Suprapubic skin (tissue), 4 donors: ENCODE data around the gene LSM14A. TPM values are rescaled to one million over a fixed set of nuclear protein-coding genes. Genes with fewer than 3 reads are reported as not detected.

Source experiments
- DNase-seq, 2 donors: peaks; one replicate each; pipeline ENCODE4 v3.0.0-alpha.2; 2019; ENCODE audit warnings: low spot score in 2 of 2
- H3K27ac ChIP-seq: fragments of 200-600 bp; sonication (generic); one replicate; pipeline ENCODE4 v1.5.1; 2019
- H3K27me3 ChIP-seq: fragments of 200-600 bp; sonication (generic); one replicate; pipeline ENCODE4 v1.5.1; 2019
- H3K36me3 ChIP-seq: fragments of 200-600 bp; sonication (generic); one replicate; pipeline ENCODE4 v1.5.1; 2019
- H3K4me1 ChIP-seq: fragments of 200-600 bp; sonication (generic); one replicate; pipeline ENCODE4 v1.5.1; 2019
- H3K4me3 ChIP-seq: fragments of 200-600 bp; sonication (generic); one replicate; pipeline ENCODE4 v1.5.1; 2019; ENCODE audit warnings: mild to moderate bottlenecking
- H3K9me3 ChIP-seq: fragments of 200-600 bp; sonication (generic); one replicate; pipeline ENCODE4 v1.5.1; 2019
- CTCF ChIP-seq, 2 donors: fragments of 200-600 bp in 1 of 2; fragments of 450-650 bp in 1 of 2; sonication (generic) in 1 of 2; IDR thresholded peaks; one replicate each; pipeline ENCODE4 v1.5.1; 2016 to 2019; ENCODE audit warnings: antibody characterized with exemption in 2 of 2, mild to moderate bottlenecking in 1 of 2, moderate library complexity in 1 of 2
- EP300 ChIP-seq: sonication (generic); formaldehyde crosslinking; IDR thresholded peaks from one replicate; pipeline ENCODE4 v1.6.1; 2017; ENCODE audit warnings: antibody characterized with exemption
- POLR2A ChIP-seq, 2 donors: fragments of 450-650 bp; IDR thresholded peaks; one replicate each; pipeline ENCODE4 v1.6.1; 2017; ENCODE audit warnings: antibody characterized with exemption in 2 of 2, mild to moderate bottlenecking in 2 of 2, moderate library complexity in 2 of 2
- POLR2AphosphoS5 ChIP-seq, 3 donors: sonication (generic); formaldehyde crosslinking; IDR thresholded peaks; one replicate each; pipeline ENCODE4 v1.6.1; 2017; ENCODE audit warnings: antibody characterized with exemption in 3 of 3
- WGBS: methylation state at CpG from one replicate; pipeline ENCODE4 v1.1.5; 2018; 5-methylcytosine and 5-hydroxymethylcytosine counted together
- total RNA-seq, 4 donors: library from RNA; depleted of rRNA; stranded (reverse); fragments of >200 nt; gene quantifications; one replicate each; pipeline ENCODE4 v1.1.0, GENCODE V29; 2016

LSM14A gene
- total RNA-seq, 4 donors from 2014 or later: 107 to 156 (median 116) TPM

GRCh38 chr19:34256835-34257558, 84.7 kb downstream of the LSM14A start:
- Histone ChIP-seq H3K36me3 (no peaks in the 10 kb centered on the region), H3K9me3 (no peaks in the 10 kb centered on the region), H3K4me1 (peaks cover 25% of the 10 kb centered on the region), H3K27me3 (no peaks in the 10 kb centered on the region), H3K27ac (no peak overlapping the region), H3K4me3 (no peak overlapping the region)
- no peak for DNase-seq
- TF ChIP-seq CTCF (IDR thresholded peaks at IDR 0.05) (no peak), POLR2AphosphoS5 (IDR thresholded peaks at IDR 0.05) (no peak), EP300 (no peak), POLR2A (IDR thresholded peaks at IDR 0.05) (no peak)
- WGBS: 42% methylated on average over 5 of the region's 5 CpGs

DNA sequence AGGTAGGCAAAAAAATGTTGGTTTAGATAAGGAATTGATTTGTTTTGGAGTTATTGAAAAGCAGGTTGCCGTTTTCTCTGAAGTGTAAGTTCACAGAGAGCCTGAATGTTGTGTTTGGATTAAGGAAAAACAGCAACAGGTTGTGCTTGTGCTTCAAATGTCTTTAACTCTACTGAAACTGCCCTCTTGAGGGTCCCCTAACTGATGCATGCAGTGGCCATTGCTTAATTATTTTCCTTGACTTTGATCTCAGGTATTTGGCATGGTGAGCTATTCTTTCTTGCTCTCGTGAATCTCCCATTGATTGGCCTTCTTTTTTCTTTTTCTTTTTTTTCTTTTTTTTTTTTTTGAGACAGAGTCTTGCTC, 85.2 kb downstream of the LSM14A start:
- no peak overlapping the region for H3K4me3 ChIP-seq
- peaks cover 25% of the 10 kb centered on the region for H3K4me1 ChIP-seq
- no peak overlapping the region for H3K27ac ChIP-seq
- no peaks in the 10 kb centered on the region for H3K9me3 ChIP-seq
- no peaks in the 10 kb centered on the region for H3K36me3 ChIP-seq
- WGBS: 73% methylated on average over 2 of the region's 2 CpGs
- no peak for DNase-seq
- no peak for TF ChIP-seq EP300
- no peak for TF ChIP-seq POLR2AphosphoS5 (IDR thresholded peaks at IDR 0.05)
- TF ChIP-seq POLR2A (IDR thresholded peaks at IDR 0.05): no peak
- TF ChIP-seq CTCF (IDR thresholded peaks at IDR 0.05): no peak
- no peaks in the 10 kb centered on the region for H3K27me3 ChIP-seq

DNA sequence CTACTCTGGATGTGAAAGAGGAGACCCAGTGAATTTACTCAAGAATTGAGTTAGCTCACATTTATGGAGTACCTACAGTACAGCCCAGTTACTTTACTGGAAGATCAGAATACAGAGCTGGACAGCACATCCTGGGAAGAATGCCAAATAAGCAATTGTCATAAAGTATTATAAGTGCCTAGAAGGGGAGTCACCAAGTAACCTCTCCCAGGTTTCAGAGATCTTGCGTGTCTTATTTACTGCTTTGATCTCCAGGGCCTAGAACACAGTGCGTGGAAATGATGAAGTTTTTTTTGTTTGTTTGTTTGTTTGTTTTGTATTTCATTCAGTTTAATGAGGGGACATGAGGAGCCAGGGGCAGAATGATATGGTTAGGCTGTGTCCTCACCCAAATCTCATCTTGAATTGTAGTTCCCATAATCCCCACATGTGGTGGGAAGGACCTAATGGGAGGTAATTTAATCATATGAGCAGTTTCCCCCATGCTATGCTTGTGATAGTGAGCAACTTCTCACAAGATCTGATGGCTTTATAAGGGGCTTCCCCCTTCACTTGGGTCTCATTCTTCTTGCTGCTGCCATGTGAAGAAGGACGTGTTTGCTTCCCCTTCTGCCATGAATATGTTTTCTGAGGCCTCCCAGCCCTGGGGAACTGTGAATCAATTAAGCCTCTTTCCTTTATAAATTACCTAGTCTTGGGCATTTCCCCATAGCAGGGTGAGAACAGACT, 87.2 kb downstream of the LSM14A start:
- Histone ChIP-seq H3K27me3 (no peaks in the 10 kb centered on the region), H3K27ac (no peak overlapping the region), H3K4me1 (peaks cover 24% of the 10 kb centered on the region), H3K36me3 (no peaks in the 10 kb centered on the region), H3K4me3 (no peak overlapping the region), H3K9me3 (no peaks in the 10 kb centered on the region)
- DNase-seq: no peak
- TF ChIP-seq POLR2AphosphoS5 (IDR thresholded peaks at IDR 0.05) (no peak), EP300 (no peak), CTCF (IDR thresholded peaks at IDR 0.05) (no peak), POLR2A (IDR thresholded peaks at IDR 0.05) (no peak)
- 74% methylated on average over 3 of the region's 3 CpGs for WGBS

GRCh38 chr19:34260771-34261173, 88.5 kb downstream of the LSM14A start:
- peak in 1 of 2 donors; percentile 37 for DNase-seq
- peaks cover 27% of the 10 kb centered on the region for H3K4me1 ChIP-seq
- H3K27ac ChIP-seq: no peak overlapping the region
- TF ChIP-seq CTCF (IDR thresholded peaks at IDR 0.05) (no peak), POLR2A (IDR thresholded peaks at IDR 0.05) (no peak), POLR2AphosphoS5 (IDR thresholded peaks at IDR 0.05) (no peak), EP300 (no peak)
- WGBS: 36% methylated on average over 6 of the region's 6 CpGs
- no peaks in the 10 kb centered on the region for H3K27me3 ChIP-seq
- H3K36me3 ChIP-seq: no peaks in the 10 kb centered on the region
- H3K4me3 ChIP-seq: no peak overlapping the region
- H3K9me3 ChIP-seq: no peaks in the 10 kb centered on the region

- Histone ChIP-seq H3K27ac (no peak overlapping the region), H3K9me3 (no peaks in the 10 kb centered on the region), H3K4me3 (no peak overlapping the region), H3K4me1 (peaks cover 20% of the 10 kb centered on the region), H3K36me3 (no peaks in the 10 kb centered on the region), H3K27me3 (no peaks in the 10 kb centered on the region)
- no peak for TF ChIP-seq POLR2A (IDR thresholded peaks at IDR 0.05)
- TF ChIP-seq POLR2AphosphoS5 (IDR thresholded peaks at IDR 0.05): no peak
- TF ChIP-seq EP300: no peak
- no peak for TF ChIP-seq CTCF (IDR thresholded peaks at IDR 0.05)
- DNase-seq: peak in 1 of 2 donors; percentile 18
- 82% methylated on average over 6 of the region's 6 CpGs for WGBS
Observed at GRCh38 chr19:34261334-34262109, 89.2 kb downstream of the LSM14A start.
